Colonic mucosa (tissue), 4 donors: Measurements from ENCODE around the gene DNAJC15. TPM values are rescaled to one million over a fixed set of nuclear protein-coding genes. Genes with fewer than 3 reads are reported as not detected.
A peak's percentile ranks its signal among the peaks of the same experiment; 100 is the strongest.

ENCODE experiments used
- DNase-seq: peaks from one replicate; pipeline ENCODE4 v3.0.0-alpha.2; 2020
- H3K27ac ChIP-seq: fragments of 200-600 bp; one replicate; pipeline ENCODE4 v1.8.0; 2021
- H3K27me3 ChIP-seq: fragments of 200-600 bp; one replicate; pipeline ENCODE4 v1.8.0; 2021
- H3K36me3 ChIP-seq: fragments of 200-600 bp; one replicate; pipeline ENCODE4 v1.8.0; 2021
- H3K4me1 ChIP-seq: fragments of 200-600 bp; one replicate; pipeline ENCODE4 v1.8.0; 2021; ENCODE audit warnings: mild to moderate bottlenecking
- H3K4me3 ChIP-seq: fragments of 200-600 bp; one replicate; pipeline ENCODE4 v1.8.0; 2021
- H3K9ac ChIP-seq, 2 donors: one replicate each; pipeline ENCODE4 v1.7.0; 2013; ENCODE audit warnings: control low read depth in 2 of 2, low read depth in 2 of 2, low read length in 2 of 2
- H3K9me3 ChIP-seq: fragments of 200-600 bp; one replicate; pipeline ENCODE4 v1.8.0; 2021
- CTCF ChIP-seq: fragments of 200-600 bp; IDR thresholded peaks from one replicate; pipeline ENCODE4 v1.8.0; 2022; ENCODE audit warnings: antibody characterized with exemption, mild to moderate bottlenecking
- intact Hi-C: fragments of 100-400 bp; cut with DNase I; formaldehyde crosslinking; loops from one replicate; pipeline ENCODE4 v1.14.1; 2022
- total RNA-seq, 2 donors: library from RNA; stranded (reverse); fragmentation: NEBNext Ultra II Directional in 1 of 2; extraction: Animal tissue kit (Norgen Biotek cat#: 25700) in 1 of 2; gene quantifications; one replicate each; pipeline ENCODE4 v1.2.1, GENCODE V29; 2021
- donor health status: healthy.
- donor health status: DM: no; HTN: no; CAD: no.
- donor health status: DM: no; HTN: no; CAD: no.

DNAJC15 gene
- total RNA-seq, 2 donors from 2014 or later = 6.6 to 14.6 TPM

DNA sequence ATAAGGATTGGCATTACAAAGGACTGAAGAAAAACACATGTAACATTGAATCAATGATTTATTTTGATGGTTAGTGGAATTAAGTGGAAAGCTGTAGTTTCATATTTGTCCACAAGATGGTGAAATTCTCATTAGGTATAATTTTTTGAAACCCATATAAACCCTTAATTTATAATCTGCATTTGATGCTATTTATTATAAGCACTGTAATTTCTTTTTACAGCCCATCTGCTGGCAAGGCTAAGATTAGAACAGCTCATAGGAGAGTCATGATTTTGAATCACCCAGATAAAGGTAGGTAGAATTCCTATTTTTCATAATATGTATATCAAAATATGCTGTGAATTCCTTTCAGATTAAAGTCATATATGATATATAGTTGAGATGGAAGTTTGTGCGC is 62.2 kb downstream of the DNAJC15 start:
- H3K27ac ChIP-seq = no peak overlapping the region
- H3K36me3 ChIP-seq = no peaks in the 10 kb centered on the region
- intact Hi-C loops = loop anchor here (5.0 kb wide), 1 partner anchor 717 kb away; no protein-coding TSS in a partner anchor
- TF ChIP-seq CTCF = peak; percentile 54
- H3K4me1 ChIP-seq = no peaks in the 10 kb centered on the region
- no peaks in the 10 kb centered on the region for H3K27me3 ChIP-seq
- H3K9ac ChIP-seq = no peak overlapping the region
- DNase-seq = no peak
- H3K4me3 ChIP-seq = no peak overlapping the region
- no peaks in the 10 kb centered on the region for H3K9me3 ChIP-seq

DNA sequence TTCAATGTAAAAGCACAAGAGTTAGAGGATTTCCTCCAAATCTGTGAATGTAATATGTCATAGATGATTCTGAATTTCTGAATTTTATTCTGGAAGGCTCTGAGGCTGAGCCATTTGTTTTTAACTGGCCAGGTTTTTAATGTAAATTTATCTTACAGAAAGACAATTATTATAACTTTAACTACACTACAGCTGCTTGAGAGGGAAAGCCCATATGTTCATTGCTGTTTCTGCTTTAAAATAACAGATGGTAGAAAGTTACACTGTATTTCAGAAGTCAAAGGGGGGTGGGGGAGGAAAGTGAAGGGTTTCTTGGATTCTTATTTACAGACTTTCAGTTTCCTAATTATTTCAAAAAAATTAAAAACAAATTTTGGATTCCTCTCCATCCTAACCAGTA is 62.8 kb downstream of the DNAJC15 start:
- intact Hi-C loops = loop anchor here (5.0 kb wide), 1 partner anchor 716 kb away; no protein-coding TSS in a partner anchor
- Histone ChIP-seq H3K27ac (no peak overlapping the region), H3K9me3 (no peaks in the 10 kb centered on the region), H3K27me3 (no peaks in the 10 kb centered on the region), H3K4me3 (no peak overlapping the region), H3K36me3 (no peaks in the 10 kb centered on the region), H3K4me1 (no peaks in the 10 kb centered on the region), H3K9ac (no peak overlapping the region)
- no peak for DNase-seq
- TF ChIP-seq CTCF = no peak

DNA sequence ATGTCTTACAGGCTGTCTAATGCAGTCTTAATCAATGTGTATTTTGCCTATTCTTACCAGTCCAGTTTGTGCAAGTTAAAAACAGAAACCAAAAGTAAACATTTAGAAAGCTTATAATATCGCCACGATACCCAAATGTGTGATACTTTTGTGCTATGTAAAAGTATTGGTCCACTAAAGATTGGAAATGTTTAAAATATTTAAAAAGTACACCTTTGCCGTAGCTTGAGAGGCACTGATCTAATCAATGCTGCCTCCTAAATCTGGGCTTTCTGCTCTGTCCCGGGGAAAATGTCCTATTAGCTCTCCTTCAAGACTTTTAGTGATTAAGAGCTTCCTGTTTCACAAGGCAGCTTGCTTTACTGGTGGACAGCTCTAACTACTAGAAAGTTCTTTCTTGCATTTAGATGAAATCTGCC is 64.7 kb downstream of the DNAJC15 start:
- H3K9ac ChIP-seq = no peak overlapping the region
- intact Hi-C loops = loop anchor here (5.0 kb wide), 1 partner anchor 714 kb away; no protein-coding TSS in a partner anchor

DNA sequence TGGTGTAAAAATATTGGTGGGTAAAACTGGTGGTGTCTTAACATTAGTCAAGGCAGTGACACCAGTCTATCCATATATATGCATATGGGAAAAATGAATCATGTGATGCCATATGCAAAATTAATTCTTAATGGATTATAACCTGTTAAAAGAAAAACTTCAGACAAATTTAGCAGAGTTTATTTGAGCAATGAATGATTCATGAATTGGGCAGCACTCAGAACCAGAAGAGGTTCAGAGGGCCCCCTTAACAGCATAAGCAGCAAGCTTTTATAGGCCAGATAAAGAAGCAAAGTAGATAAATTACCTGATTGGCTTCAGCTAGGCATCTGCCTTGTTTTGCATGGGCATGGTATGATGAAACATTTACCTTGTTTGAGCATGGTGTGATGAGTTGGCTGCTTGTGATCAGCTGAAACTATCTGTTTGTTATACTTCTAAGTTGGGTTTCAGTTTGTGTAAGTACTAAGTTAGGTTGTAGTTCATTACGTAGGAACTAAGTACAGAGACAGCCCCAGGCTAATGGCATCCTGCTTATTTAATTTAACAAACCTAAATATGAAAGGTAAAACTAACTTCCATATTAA is 66.6 kb downstream of the DNAJC15 start:
- Histone ChIP-seq H3K9ac (no peak overlapping the region), H3K9me3 (no peaks in the 10 kb centered on the region), H3K36me3 (no peaks in the 10 kb centered on the region), H3K4me1 (no peaks in the 10 kb centered on the region), H3K4me3 (no peak overlapping the region), H3K27me3 (no peaks in the 10 kb centered on the region), H3K27ac (no peak overlapping the region)
- intact Hi-C loops = loop anchor here (5.0 kb wide), 1 partner anchor 712 kb away; no protein-coding TSS in a partner anchor
- no peak for DNase-seq
- TF ChIP-seq CTCF = no peak

More for the DNA sequence above, 64.7 kb downstream of the DNAJC15 start:
- no peak overlapping the region for H3K27ac ChIP-seq
- H3K9me3 ChIP-seq = no peaks in the 10 kb centered on the region
- no peak overlapping the region for H3K4me3 ChIP-seq
- H3K36me3 ChIP-seq = no peaks in the 10 kb centered on the region
- no peak for DNase-seq
- TF ChIP-seq CTCF = no peak
- H3K4me1 ChIP-seq = no peaks in the 10 kb centered on the region
- H3K27me3 ChIP-seq = no peaks in the 10 kb centered on the region

DNA sequence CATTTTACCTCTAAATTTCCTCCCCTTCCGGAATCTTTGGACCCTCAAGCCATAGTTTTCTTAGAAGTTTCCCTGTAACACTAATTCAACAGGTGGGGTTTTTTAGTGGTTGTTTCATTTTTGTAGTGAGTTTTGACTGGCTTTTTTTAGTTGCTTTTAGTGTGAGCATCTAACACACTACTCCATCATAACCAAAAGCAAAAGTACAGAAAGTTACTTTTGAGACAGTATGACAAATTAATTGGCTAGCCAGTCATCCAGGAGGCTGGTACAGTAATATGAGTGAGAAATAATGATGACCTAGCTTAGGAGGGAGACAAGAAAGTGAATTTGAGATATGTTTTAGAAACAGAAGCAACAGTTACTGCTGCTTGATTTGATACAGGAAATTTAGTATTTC is 71.5 kb downstream of the DNAJC15 start:
- H3K4me1 ChIP-seq = no peaks in the 10 kb centered on the region
- no peaks in the 10 kb centered on the region for H3K27me3 ChIP-seq
- H3K27ac ChIP-seq = no peak overlapping the region
- no peaks in the 10 kb centered on the region for H3K36me3 ChIP-seq
- intact Hi-C loops = no loop called here
- no peak overlapping the region for H3K4me3 ChIP-seq
- TF ChIP-seq CTCF = no peak
- DNase-seq = no peak
- no peak overlapping the region for H3K9ac ChIP-seq
- H3K9me3 ChIP-seq = no peaks in the 10 kb centered on the region
